ENCODE measurements around the gene PPP1R13B.

DNA sequence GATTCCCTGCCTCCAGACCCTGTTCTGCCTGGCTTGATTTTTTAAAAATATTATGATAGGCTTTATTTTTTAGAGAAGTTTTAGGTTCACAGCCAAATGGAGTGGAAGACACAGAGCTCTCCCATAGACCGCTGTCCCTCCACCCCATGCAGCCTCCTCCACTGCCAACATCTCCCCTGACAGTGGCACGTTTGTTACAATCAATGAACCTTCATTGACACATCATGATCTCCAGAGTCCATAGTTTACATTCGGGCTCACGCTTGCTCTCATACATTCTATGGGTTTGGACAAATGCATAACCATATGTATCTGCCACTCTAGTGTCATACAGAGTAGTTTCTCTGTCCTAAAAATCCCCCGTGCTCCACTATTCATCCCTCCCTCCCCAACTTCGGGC is 15.9 kb upstream of the PPP1R13B start:
- TF ChIP-seq, protein P1, sequence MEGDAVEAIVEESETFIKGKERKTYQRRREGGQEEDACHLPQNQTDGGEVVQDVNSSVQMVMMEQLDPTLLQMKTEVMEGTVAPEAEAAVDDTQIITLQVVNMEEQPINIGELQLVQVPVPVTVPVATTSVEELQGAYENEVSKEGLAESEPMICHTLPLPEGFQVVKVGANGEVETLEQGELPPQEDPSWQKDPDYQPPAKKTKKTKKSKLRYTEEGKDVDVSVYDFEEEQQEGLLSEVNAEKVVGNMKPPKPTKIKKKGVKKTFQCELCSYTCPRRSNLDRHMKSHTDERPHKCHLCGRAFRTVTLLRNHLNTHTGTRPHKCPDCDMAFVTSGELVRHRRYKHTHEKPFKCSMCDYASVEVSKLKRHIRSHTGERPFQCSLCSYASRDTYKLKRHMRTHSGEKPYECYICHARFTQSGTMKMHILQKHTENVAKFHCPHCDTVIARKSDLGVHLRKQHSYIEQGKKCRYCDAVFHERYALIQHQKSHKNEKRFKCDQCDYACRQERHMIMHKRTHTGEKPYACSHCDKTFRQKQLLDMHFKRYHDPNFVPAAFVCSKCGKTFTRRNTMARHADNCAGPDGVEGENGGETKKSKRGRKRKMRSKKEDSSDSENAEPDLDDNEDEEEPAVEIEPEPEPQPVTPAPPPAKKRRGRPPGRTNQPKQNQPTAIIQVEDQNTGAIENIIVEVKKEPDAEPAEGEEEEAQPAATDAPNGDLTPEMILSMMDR (IDR thresholded peaks at IDR 0.05), result no peak
- no peak for TF ChIP-seq POLR2A (IDR thresholded peaks at IDR 0.05)

Measured in heart left ventricle (tissue), 13 donors.